ENCODE measurements around the gene BMERB1.

BMERB1 gene

DNA sequence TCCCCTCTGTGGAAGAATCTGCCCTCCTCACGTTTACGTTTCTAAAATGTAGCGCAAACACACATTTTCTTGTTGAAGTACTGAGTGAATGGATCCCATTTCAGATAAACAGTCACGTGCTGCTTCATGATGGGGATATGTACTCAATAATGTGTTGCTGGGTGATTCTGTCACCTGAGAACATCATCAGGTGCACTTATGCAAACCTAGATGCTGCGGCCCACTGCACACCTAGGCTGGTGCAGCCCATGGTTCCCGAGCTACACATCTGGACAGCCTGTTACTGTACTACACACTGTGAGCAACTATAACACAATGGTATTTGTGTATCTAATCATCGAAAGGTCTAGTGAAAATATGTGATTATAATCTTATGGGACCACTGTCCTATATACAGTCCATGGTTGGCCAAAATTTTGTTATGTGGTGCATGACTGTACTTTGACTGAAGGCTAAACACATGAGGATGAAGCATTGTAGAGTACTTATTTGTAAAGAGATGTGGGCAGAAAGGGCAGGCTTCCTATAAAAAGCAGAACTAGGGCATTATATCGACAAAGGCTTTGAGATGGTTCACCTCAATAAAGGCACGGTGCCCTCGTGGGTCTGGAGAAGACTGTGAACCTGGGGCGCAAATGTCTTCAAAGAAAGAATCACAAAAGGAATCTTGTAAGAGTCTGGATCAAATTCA, 182.2 kb downstream of the BMERB1 start:
- no peak for DNase-seq

- DNase-seq, result no peak
These were observed 183.5 kb downstream of the BMERB1 start for GRCh38 chr16:15617901-15618300.

DNA sequence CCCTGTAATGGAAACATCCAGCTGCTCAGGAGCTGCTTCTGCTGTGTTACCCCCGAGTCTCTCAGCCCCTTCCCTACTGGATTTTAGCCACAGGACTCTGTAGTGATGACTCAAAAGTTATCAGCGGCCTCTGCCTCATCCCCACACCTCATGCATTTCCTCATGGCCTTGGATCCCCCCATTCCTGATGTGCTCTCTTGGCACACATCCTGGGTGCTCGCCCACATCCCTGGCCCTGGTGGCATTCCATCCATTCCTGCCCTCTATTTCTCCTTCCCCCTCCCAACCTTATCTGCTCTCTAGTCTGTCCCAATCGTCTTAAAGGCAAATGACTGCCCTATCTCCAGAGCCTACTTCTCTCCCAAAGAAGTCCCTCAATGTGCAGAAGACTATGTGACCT, 184.0 kb downstream of the BMERB1 start:
- no peak for DNase-seq

GRCh38 chr16:15620611-15621195, 186.3 kb downstream of the BMERB1 start:
- no peak for DNase-seq

DNA sequence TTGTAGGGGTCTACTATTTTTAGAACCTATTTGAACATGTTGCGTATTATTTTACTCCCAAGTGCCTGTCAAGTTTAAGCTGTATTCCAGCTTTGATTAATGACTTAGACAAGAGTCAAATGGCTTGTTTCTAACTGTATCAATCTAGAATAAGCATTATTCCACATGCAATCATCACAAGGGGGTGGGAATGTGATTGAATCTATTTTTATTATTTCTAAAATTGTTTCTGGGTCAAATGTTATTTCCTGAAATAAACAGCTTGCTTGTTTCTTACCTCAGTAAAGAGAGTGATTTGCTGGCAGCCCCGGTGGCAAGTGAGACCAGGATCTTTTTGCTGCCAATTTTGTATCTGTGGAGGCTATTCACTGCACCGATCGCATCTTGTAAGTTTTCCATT, 187.1 kb downstream of the BMERB1 start:
- no peak for DNase-seq

- DNase-seq, result no peak
These were observed 187.5 kb downstream of the BMERB1 start for GRCh38 chr16:15621889-15622288.

GRCh38 chr16:15631730-15632409, 197.5 kb downstream of the BMERB1 start:
- no peak for DNase-seq

DNA sequence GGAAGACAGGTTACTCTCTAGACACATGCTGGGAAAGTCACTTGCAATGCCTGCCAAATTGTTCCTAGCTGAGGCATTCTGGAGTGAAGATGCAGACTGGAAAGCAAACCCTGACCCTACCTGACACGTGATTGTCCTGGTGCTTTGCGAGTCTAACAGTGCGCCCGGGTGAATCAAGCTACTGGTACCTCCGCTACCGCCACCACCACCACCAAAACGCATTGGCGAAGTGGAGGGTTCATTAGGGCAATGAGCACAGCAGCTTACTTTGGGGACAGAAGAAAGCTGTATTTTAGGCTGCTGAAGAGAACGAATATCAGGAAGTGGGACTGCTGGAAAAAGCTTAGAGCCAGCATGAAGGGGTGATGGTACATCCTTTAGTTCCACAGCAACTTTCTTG, 201.5 kb downstream of the BMERB1 start:
- DNase-seq, result no peak

GRCh38 chr16:15636392-15636873, 202.0 kb downstream of the BMERB1 start:
- no peak for DNase-seq

Data from T-helper 9 cell (primary cell).